ENCODE data around the gene THYN1.
"Not testable (repeated sequence)": the region's sequence is repeated elsewhere in the genome, so short reads cannot be mapped to it uniquely, and the experiment has no call there.

The THYN1 gene

DNA sequence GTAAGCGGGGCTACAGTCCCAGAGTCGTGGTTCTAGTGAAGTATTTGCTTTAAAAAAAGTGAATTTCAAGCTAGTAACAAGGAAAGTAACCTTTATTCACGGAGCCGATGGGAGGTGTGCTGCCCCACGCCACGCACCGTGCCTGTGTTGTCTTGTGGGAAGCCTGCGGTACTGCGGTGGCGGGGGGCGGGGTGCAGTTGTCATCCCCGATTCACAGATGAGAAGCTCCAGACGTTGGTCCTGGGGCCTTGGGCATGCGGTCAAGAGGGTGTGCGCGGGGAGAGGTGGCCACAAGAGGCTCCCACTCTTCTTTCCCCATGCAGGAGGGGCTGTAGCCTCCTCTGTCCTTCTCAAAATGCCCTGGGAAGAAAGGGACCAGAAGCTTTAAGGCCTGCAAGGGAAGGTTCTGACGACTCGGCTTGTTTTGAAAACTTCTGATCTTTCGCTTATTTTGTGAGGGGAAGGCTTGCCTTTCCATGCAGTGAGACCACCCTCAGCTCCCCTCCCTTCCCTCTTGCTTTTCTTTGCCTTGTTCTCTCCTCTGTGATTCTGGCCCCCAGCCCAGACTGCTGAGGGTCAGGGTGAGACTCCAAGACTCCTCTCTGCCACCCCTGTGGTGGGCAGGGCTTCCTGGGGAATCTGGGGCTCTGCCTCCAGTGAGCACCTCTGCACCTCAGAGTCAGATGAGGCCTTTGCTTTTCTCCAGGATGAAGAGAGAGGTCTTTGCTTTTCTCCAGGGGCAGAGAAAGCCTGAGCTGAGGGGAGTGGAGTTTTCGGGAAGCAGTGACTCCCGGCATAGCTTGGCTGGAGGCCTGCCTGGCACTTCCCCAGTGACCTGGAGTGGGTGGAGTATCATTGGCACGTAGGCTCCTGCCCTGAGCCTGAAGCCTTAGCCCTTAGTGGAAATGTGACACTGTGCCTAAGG lies 29.2 kb upstream of the THYN1 start:
- H3K4me3 Mint-ChIP-seq: no peak overlapping the region
- no peaks in the 10 kb centered on the region for H3K9me3 Mint-ChIP-seq
- peaks cover under 1% of the 10 kb centered on the region for H3K4me1 Mint-ChIP-seq
- DNase-seq (ENCODE audit: low spot score in 2 of 2) (no peak), ATAC-seq (replicated peaks; ENCODE audit: extremely low read depth, poor library complexity, severe bottlenecking) (no peak)
- no peak overlapping the region for H3K27ac Mint-ChIP-seq (ENCODE audit: low read depth)
- no peaks in the 10 kb centered on the region for H3K36me3 Mint-ChIP-seq (ENCODE audit: insufficient read depth)
- no peaks in the 10 kb centered on the region for H3K27me3 Mint-ChIP-seq

DNA sequence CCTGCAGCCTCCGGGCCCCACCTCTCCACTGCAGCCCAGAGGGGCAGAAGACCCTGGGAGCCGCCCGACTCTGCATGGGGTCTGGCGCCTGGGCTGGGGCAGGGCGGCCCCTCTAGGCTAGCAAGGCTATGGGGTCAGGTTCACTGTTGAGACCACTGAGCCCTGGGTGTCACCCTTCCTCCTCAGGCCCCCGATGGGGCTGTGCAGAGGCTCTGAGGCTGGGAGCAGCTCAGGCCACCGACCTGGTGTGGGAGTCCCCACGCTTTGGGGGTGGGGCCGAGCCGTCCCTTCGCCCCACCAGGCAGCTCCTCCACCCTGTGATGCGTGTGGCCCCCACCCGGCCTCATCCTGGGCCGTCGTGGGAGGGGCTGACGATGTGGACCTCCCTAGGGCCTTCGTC lies 28.5 kb upstream of the THYN1 start:
- not testable (repeated sequence) for DNase-seq (ENCODE audit: low spot score in 2 of 2); ATAC-seq (replicated peaks; ENCODE audit: extremely low read depth, poor library complexity, severe bottlenecking); H3K4me3 Mint-ChIP-seq; H3K9me3 Mint-ChIP-seq; H3K4me1 Mint-ChIP-seq; H3K27ac Mint-ChIP-seq (ENCODE audit: low read depth); H3K27me3 Mint-ChIP-seq; H3K36me3 Mint-ChIP-seq (ENCODE audit: insufficient read depth)

- H3K4me1 Mint-ChIP-seq: peaks cover 26% of the 10 kb centered on the region
- no peak for ATAC-seq (replicated peaks; ENCODE audit: extremely low read depth, poor library complexity, severe bottlenecking)
- H3K36me3 Mint-ChIP-seq (ENCODE audit: insufficient read depth): no peaks in the 10 kb centered on the region
- no peak for DNase-seq (ENCODE audit: low spot score in 2 of 2)
- H3K27me3 Mint-ChIP-seq: no peaks in the 10 kb centered on the region
- no peak overlapping the region for H3K27ac Mint-ChIP-seq (ENCODE audit: low read depth)
- no peaks in the 10 kb centered on the region for H3K9me3 Mint-ChIP-seq
- no peak overlapping the region for H3K4me3 Mint-ChIP-seq
Observed at GRCh38 chr11:134278356-134278755, 25.2 kb upstream of the THYN1 start.

- Mint-ChIP-seq H3K36me3 (ENCODE audit: insufficient read depth) (no peaks in the 10 kb centered on the region), H3K9me3 (no peaks in the 10 kb centered on the region), H3K27me3 (no peaks in the 10 kb centered on the region), H3K4me1 (peaks cover 30% of the 10 kb centered on the region), H3K27ac (ENCODE audit: low read depth) (no peak overlapping the region), H3K4me3 (peak overlapping the region; percentile 81)
- ATAC-seq (replicated peaks; ENCODE audit: extremely low read depth, poor library complexity, severe bottlenecking) (no peak), DNase-seq (ENCODE audit: low spot score in 2 of 2) (no peak)
Observed at GRCh38 chr11:134277183-134278001, 24.2 kb upstream of the THYN1 start.

DNA sequence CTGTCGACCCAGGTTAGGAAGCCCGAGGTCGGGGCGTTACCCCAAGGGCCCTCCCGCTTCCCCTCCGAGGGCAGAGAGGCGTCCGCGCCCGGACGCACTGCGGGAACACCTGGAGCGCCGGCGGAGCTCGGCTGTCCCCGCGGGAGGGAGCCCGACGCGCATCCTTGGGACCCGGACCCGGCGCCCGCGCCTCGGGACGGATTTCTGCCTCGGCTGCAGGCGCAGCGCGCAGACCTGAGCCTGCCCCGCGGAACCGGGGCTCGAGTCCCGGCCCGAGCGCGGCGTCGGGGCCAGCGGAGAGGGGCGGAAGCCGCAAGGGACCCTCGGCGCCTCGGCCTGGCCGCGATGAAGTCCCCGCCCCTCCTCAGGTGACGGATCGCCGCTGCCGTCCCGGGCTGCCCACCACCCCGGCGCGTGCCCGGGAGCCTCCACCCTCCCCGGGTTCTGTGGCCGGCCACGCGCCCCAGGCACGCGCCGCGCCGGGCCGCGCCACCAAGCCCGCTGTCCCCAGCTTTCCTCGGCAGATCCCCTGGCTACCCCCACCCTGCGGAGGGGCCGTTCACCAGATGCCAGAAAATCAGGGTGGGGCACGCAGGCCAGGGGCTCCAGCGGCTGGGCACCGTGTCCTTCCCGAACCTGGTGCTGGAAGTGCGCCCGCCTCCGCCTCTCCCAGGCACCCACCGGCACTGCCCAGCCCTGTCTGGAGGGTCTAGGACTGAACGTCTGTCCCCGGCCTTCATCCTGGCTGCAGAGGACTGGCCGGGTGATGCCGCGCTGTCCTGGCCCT lies 23.4 kb upstream of the THYN1 start:
- DNase-seq (ENCODE audit: low spot score in 2 of 2) (no peak), ATAC-seq (replicated peaks; ENCODE audit: extremely low read depth, poor library complexity, severe bottlenecking) (peak; percentile 10)
- H3K27ac Mint-ChIP-seq (ENCODE audit: low read depth): peak overlapping the region; percentile 91

DNA sequence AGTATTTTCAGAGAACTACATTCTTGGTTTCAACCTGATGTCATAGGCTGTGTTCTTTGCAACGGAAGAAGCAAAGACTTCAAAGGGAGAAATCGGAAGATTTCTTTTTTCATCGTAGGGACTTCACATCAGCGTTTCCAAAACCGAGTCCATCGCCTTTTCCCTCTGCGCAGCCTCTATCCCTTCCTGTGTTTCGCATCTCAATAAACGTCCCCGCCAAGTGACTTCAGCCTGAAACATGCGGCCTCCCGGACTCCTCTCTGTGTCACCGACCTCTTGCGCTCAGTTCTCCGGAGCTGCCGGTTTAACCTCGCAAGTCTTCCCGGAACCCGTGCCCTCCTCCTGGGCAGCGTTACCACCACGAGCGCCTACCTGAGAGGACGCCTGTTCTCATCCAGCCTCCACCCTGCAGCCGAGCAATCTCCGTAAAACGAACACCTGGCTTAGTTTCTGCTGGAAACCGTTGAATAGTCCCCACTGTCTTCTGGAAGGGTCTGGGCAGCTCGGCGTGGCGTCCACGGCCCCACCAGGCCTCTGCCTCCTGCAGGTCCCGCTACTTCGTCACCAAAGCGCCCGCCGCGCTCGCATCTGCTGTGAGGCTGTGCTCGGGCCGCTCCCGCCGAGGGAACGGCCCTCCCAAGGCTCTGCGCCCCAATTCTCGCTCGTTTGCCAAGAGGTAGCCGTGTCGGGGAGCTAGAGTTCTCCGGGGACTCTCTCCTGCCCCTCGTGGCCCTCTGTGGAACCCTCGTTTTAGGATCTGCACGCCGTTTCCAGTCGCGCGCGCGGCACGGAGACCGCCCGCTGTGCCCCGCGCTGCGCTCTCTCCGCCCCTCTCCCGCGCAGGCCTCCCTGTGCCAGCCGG lies 22.6 kb upstream of the THYN1 start, which contains the start of gene GLB1L3:
Gene GLB1L3, plus strand, starts transcription at position 846 of the 862 bp plus-strand sequence. CDS start 362 bp downstream, outside the sequence.
- H3K27ac Mint-ChIP-seq (ENCODE audit: low read depth): peak within 1 kb of the TSS; percentile 91
- H3K4me3 Mint-ChIP-seq: peak within 1 kb of the TSS; percentile 96
- peaks cover 41% of the 10 kb centered on the region for H3K4me1 Mint-ChIP-seq
- no peaks in the 10 kb centered on the region for H3K27me3 Mint-ChIP-seq
- H3K9me3 Mint-ChIP-seq: no peaks in the 10 kb centered on the region
- peaks cover under 1% of the 10 kb centered on the region for H3K36me3 Mint-ChIP-seq (ENCODE audit: insufficient read depth)
- ATAC-seq (replicated peaks; ENCODE audit: extremely low read depth, poor library complexity, severe bottlenecking) (peak; percentile 93), DNase-seq (ENCODE audit: low spot score in 2 of 2) (peak; percentile 67 to 71)

More for the DNA sequence above, 23.4 kb upstream of the THYN1 start:
- Mint-ChIP-seq H3K4me3 (peak overlapping the region; percentile 96), H3K4me1 (peaks cover 32% of the 10 kb centered on the region), H3K27me3 (no peaks in the 10 kb centered on the region), H3K9me3 (no peaks in the 10 kb centered on the region), H3K36me3 (ENCODE audit: insufficient read depth) (no peaks in the 10 kb centered on the region)

DNA sequence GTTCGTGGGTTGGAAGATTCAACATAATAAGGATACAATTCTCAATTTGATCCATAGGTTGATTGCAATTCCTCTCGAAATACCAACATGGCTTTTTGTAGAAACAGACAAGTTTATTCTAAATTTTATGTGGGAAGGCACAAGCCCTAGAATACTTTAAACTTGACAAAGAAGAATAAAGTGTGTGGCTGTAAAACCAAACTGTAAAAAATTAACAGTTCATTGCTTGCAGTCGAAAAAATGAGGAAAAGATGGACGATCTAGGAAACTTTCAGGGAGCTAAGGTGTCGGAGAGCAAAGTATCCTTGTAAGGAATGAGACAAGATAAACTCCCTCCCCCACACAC lies 22.0 kb upstream of the THYN1 start:
- peak overlapping the region; percentile 91 for H3K27ac Mint-ChIP-seq (ENCODE audit: low read depth)
- peaks cover 5% of the 10 kb centered on the region for H3K36me3 Mint-ChIP-seq (ENCODE audit: insufficient read depth)
- H3K4me1 Mint-ChIP-seq: peaks cover 47% of the 10 kb centered on the region
- no peaks in the 10 kb centered on the region for H3K27me3 Mint-ChIP-seq
- no peak for DNase-seq (ENCODE audit: low spot score in 2 of 2)
- peak overlapping the region; percentile 96 for H3K4me3 Mint-ChIP-seq
- H3K9me3 Mint-ChIP-seq: no peaks in the 10 kb centered on the region
- ATAC-seq (replicated peaks; ENCODE audit: extremely low read depth, poor library complexity, severe bottlenecking): no peak

GRCh38 chr11:134273317-134273712 lies 20.2 kb upstream of the THYN1 start:
- Mint-ChIP-seq H3K27me3 (no peaks in the 10 kb centered on the region), H3K36me3 (ENCODE audit: insufficient read depth) (peaks cover 7% of the 10 kb centered on the region), H3K27ac (ENCODE audit: low read depth) (no peak overlapping the region), H3K4me3 (no peak overlapping the region), H3K9me3 (no peaks in the 10 kb centered on the region), H3K4me1 (peaks cover 55% of the 10 kb centered on the region)
- DNase-seq (ENCODE audit: low spot score in 2 of 2) (no peak), ATAC-seq (replicated peaks; ENCODE audit: extremely low read depth, poor library complexity, severe bottlenecking) (no peak)

- no peak overlapping the region for H3K4me3 Mint-ChIP-seq
- no peak overlapping the region for H3K27ac Mint-ChIP-seq (ENCODE audit: low read depth)
- DNase-seq (ENCODE audit: low spot score in 2 of 2) (no peak), ATAC-seq (replicated peaks; ENCODE audit: extremely low read depth, poor library complexity, severe bottlenecking) (no peak)
- H3K4me1 Mint-ChIP-seq: peaks cover 60% of the 10 kb centered on the region
- H3K27me3 Mint-ChIP-seq: no peaks in the 10 kb centered on the region
- H3K9me3 Mint-ChIP-seq: no peaks in the 10 kb centered on the region
- peaks cover 7% of the 10 kb centered on the region for H3K36me3 Mint-ChIP-seq (ENCODE audit: insufficient read depth)
Observed at GRCh38 chr11:134272381-134273316, 19.5 kb upstream of the THYN1 start.

DNA sequence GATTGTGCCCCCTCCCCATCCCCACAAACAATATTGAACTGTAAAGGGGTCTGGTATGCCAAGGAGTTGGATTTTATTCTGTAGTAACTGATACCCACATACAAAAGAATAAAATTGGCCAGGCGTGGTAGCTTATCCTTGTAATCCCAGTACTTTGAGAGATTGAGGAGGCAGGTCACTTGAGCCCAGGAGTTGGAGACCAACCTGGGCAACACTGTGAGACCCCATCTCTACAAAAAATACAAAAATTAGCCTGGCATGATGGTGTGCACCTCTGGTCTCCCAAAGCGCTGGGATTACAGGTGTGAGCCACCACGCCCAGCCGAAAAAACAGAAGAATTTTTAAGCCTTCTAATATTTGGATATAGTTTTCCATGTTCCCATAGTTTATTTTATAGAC lies 18.8 kb upstream of the THYN1 start:
- no peaks in the 10 kb centered on the region for H3K27me3 Mint-ChIP-seq
- ATAC-seq (replicated peaks; ENCODE audit: extremely low read depth, poor library complexity, severe bottlenecking): no peak
- no peaks in the 10 kb centered on the region for H3K9me3 Mint-ChIP-seq
- H3K4me3 Mint-ChIP-seq: no peak overlapping the region
- no peak for DNase-seq (ENCODE audit: low spot score in 2 of 2)
- H3K27ac Mint-ChIP-seq (ENCODE audit: low read depth): no peak overlapping the region
- H3K36me3 Mint-ChIP-seq (ENCODE audit: insufficient read depth): peaks cover 7% of the 10 kb centered on the region
- peaks cover 55% of the 10 kb centered on the region for H3K4me1 Mint-ChIP-seq

GRCh38 chr11:134270250-134270714 lies 17.1 kb upstream of the THYN1 start:
- Mint-ChIP-seq H3K27me3 (no peaks in the 10 kb centered on the region), H3K4me3 (peak overlapping the region; percentile 66), H3K9me3 (no peaks in the 10 kb centered on the region), H3K36me3 (ENCODE audit: insufficient read depth) (peaks cover 7% of the 10 kb centered on the region), H3K27ac (ENCODE audit: low read depth) (peak overlapping the region; percentile 62), H3K4me1 (peaks cover 55% of the 10 kb centered on the region)
- peak in 1 of 2 donors; percentile 34 for DNase-seq (ENCODE audit: low spot score in 2 of 2)
- ATAC-seq (replicated peaks; ENCODE audit: extremely low read depth, poor library complexity, severe bottlenecking): peak; percentile 84
